Hepatocyte (in vitro differentiated cells): ENCODE results near the gene SLX4IP. TPM values are rescaled to one million over a fixed set of nuclear protein-coding genes. Genes with fewer than 3 reads are reported as not detected.
A peak's percentile ranks its signal among the peaks of the same experiment; 100 is the strongest.

ENCODE experiments used
- DNase-seq: peaks from one replicate; pipeline ENCODE4 v3.0.0-alpha.2; 2016; ENCODE audit warnings: low spot score
- H2AFZ ChIP-seq: fragments of 200-600 bp; sonication (generic); 2 replicates; pipeline ENCODE4 v1.6.0; 2016; ENCODE audit warnings: antibody characterized with exemption, mild to moderate bottlenecking
- H3K27ac ChIP-seq: fragments of 200-600 bp; sonication (generic); 2 replicates; pipeline ENCODE4 v1.5.1; 2016; ENCODE audit warnings: mild to moderate bottlenecking
- H3K27me3 ChIP-seq: fragments of 200-600 bp; sonication (generic); 2 replicates; pipeline ENCODE4 v1.6.1; 2016
- H3K36me3 ChIP-seq: fragments of 200-600 bp; sonication (generic); replicated peaks from 2 replicates; pipeline ENCODE4 v1.5.1; 2016; ENCODE audit warnings: low read depth; ENCODE audit not compliant: insufficient read depth
- H3K4me1 ChIP-seq: fragments of 200-600 bp; sonication (generic); 2 replicates; pipeline ENCODE4 v1.5.1; 2016; ENCODE audit warnings: mild to moderate bottlenecking, moderate library complexity; ENCODE audit not compliant: insufficient read depth
- H3K4me2 ChIP-seq: fragments of 200-600 bp; sonication (generic); 2 replicates; pipeline ENCODE4 v1.6.0; 2016
- H3K4me3 ChIP-seq: fragments of 200-600 bp; sonication (generic); 2 replicates; pipeline ENCODE4 v1.5.1; 2016; ENCODE audit warnings: mild to moderate bottlenecking
- H3K79me2 ChIP-seq: fragments of 200-600 bp; sonication (generic); 2 replicates; pipeline ENCODE4 v1.6.0; 2017; ENCODE audit warnings: mild to moderate bottlenecking
- H3K9me2 ChIP-seq: fragments of 200-600 bp; sonication (generic); replicated peaks from 2 replicates; pipeline ENCODE4 v1.6.0; 2017; ENCODE audit warnings: mild to moderate bottlenecking; ENCODE audit not compliant: insufficient read depth
- H3K9me3 ChIP-seq: fragments of 200-600 bp; sonication (generic); 2 replicates; pipeline ENCODE4 v1.5.1; 2016; ENCODE audit warnings: low read depth, mild to moderate bottlenecking
- H4K20me1 ChIP-seq: fragments of 200-600 bp; sonication (generic); 2 replicates; pipeline ENCODE4 v1.6.0; 2016; ENCODE audit warnings: mild to moderate bottlenecking; ENCODE audit not compliant: insufficient read depth, poor library complexity, severe bottlenecking
- CTCF ChIP-seq: fragments of 200-600 bp; sonication (generic); IDR thresholded peaks from 2 replicates; pipeline ENCODE4 v1.5.1; 2016; ENCODE audit warnings: antibody characterized with exemption, mild to moderate bottlenecking; ENCODE audit not compliant: poor library complexity
- EZH2 ChIP-seq: fragments of 200-600 bp; sonication (generic); IDR thresholded peaks from 2 replicates; pipeline ENCODE4 v1.6.1; 2016; ENCODE audit warnings: antibody characterized with exemption, mild to moderate bottlenecking, borderline replicate concordance
- EZH2phosphoT487 ChIP-seq: fragments of 200-600 bp; sonication (generic); IDR thresholded peaks from one replicate; pipeline ENCODE4 v1.6.1; 2018; ENCODE audit warnings: antibody characterized with exemption, mild to moderate bottlenecking, low read depth, moderate library complexity; ENCODE audit not compliant: unreplicated experiment, severe bottlenecking
- WGBS: methylation state at CpG from one replicate; pipeline ENCODE4 v1.1.6; 2016; ENCODE audit warnings: low lambda C conversion rate; ENCODE audit errors: missing lambda C conversion rate; 5-methylcytosine and 5-hydroxymethylcytosine counted together
- polyA plus RNA-seq: library from polyadenylated mRNA; unstranded; fragments of >200 nt; fragmentation: Nextera tagmentation; extraction: Ambion mirVana; gene quantifications from 2 replicates; pipeline ENCODE4 v1.2.1, GENCODE V29; 2016
- total RNA-seq: library from RNA; depleted of rRNA; stranded (reverse); fragments of >200 nt; gene quantifications from 2 replicates; pipeline ENCODE4 v1.2.3, GENCODE V29; 2014

The SLX4IP gene
- total and polyA plus RNA-seq, 2 experiments from 2014 or later: 2.9 to 5.7 TPM

GRCh38 chr20:10555393-10555792 lies 120.3 kb downstream of the SLX4IP start:
- Histone ChIP-seq H4K20me1 (no peaks in the 10 kb centered on the region), H3K9me2 (no peaks in the 10 kb centered on the region), H3K27ac (no peak overlapping the region), H2AFZ (no peak overlapping the region), H3K4me2 (no peak overlapping the region), H3K4me1 (peaks cover 19% of the 10 kb centered on the region), H3K36me3 (no peaks in the 10 kb centered on the region), H3K27me3 (no peaks in the 10 kb centered on the region), H3K79me2 (no peaks in the 10 kb centered on the region), H3K9me3 (no peaks in the 10 kb centered on the region), H3K4me3 (no peak overlapping the region)
- DNase-seq: no peak
- 95% methylated on average over 3 of the region's 3 CpGs for WGBS
- no peak for TF ChIP-seq EZH2
- TF ChIP-seq CTCF: no peak
- no peak for TF ChIP-seq EZH2phosphoT487

GRCh38 chr20:10555865-10556308 lies 120.8 kb downstream of the SLX4IP start:
- Histone ChIP-seq H3K27ac (peak overlapping the region; percentile 38), H3K9me2 (no peaks in the 10 kb centered on the region), H3K79me2 (no peaks in the 10 kb centered on the region), H3K4me1 (peaks cover 19% of the 10 kb centered on the region), H3K4me3 (no peak overlapping the region), H4K20me1 (no peaks in the 10 kb centered on the region), H3K36me3 (no peaks in the 10 kb centered on the region), H3K27me3 (no peaks in the 10 kb centered on the region), H3K9me3 (no peaks in the 10 kb centered on the region), H2AFZ (no peak overlapping the region), H3K4me2 (peak overlapping the region; percentile 38)
- TF ChIP-seq CTCF (no peak), EZH2phosphoT487 (no peak), EZH2 (no peak)
- no peak for DNase-seq
- 69% methylated on average over 5 of the region's 5 CpGs for WGBS

- Histone ChIP-seq H2AFZ (no peak overlapping the region), H3K36me3 (no peaks in the 10 kb centered on the region), H3K4me2 (no peak overlapping the region), H3K79me2 (no peaks in the 10 kb centered on the region), H3K27ac (peak overlapping the region; percentile 38), H3K4me3 (no peak overlapping the region), H3K9me2 (no peaks in the 10 kb centered on the region), H3K27me3 (no peaks in the 10 kb centered on the region), H3K9me3 (no peaks in the 10 kb centered on the region), H3K4me1 (peaks cover 19% of the 10 kb centered on the region), H4K20me1 (no peaks in the 10 kb centered on the region)
- WGBS: 97% methylated on average over 2 of the region's 2 CpGs
- TF ChIP-seq EZH2 (no peak), EZH2phosphoT487 (no peak), CTCF (no peak)
- DNase-seq: no peak
These were observed 121.5 kb downstream of the SLX4IP start for GRCh38 chr20:10556519-10557083.

- Histone ChIP-seq H3K79me2 (no peaks in the 10 kb centered on the region), H3K4me3 (no peak overlapping the region), H3K27ac (no peak overlapping the region), H3K9me3 (no peaks in the 10 kb centered on the region), H3K36me3 (no peaks in the 10 kb centered on the region), H3K4me1 (peaks cover 19% of the 10 kb centered on the region), H3K9me2 (no peaks in the 10 kb centered on the region), H3K27me3 (no peaks in the 10 kb centered on the region), H3K4me2 (no peak overlapping the region), H4K20me1 (no peaks in the 10 kb centered on the region), H2AFZ (no peak overlapping the region)
- DNase-seq: no peak
- TF ChIP-seq CTCF (no peak), EZH2phosphoT487 (no peak), EZH2 (no peak)
- 91% methylated on average over 6 of the region's 6 CpGs for WGBS
These were observed 122.6 kb downstream of the SLX4IP start for GRCh38 chr20:10557685-10558084.
